Astrocyte (in vitro differentiated cells and primary cell): ENCODE data around the gene SLC25A47. TPM values are rescaled to one million over a fixed set of nuclear protein-coding genes. Genes with fewer than 3 reads are reported as not detected.

ENCODE experiments used
- DNase-seq: peaks from one replicate; pipeline ENCODE4 v3.0.0-alpha.2; 2010; ENCODE audit warnings: low read depth
- FAIRE-seq: peaks from 2 replicates; lab custom pipeline; 2011; peaks lifted over from hg19 to GRCh38; lab: Jason Lieb, UNC
- H2AFZ ChIP-seq: 2 replicates; pipeline ENCODE4 v1.6.0; 2012; ENCODE audit warnings: low read depth, low read length, inconsistent platforms
- H3K27ac ChIP-seq: 2 replicates; pipeline ENCODE4 v1.5.1; 2011; ENCODE audit warnings: low read depth, low read length, inconsistent platforms
- H3K27me3 ChIP-seq: 2 replicates; pipeline ENCODE4 v1.6.0; 2011; ENCODE audit warnings: low read length, inconsistent platforms; ENCODE audit not compliant: insufficient read depth
- H3K36me3 ChIP-seq: 2 replicates; pipeline ENCODE4 v1.5.1; 2011; ENCODE audit warnings: low read length, inconsistent platforms; ENCODE audit not compliant: insufficient read depth
- H3K4me1 ChIP-seq: 2 replicates; pipeline ENCODE4 v1.5.1; 2011; ENCODE audit warnings: low read length, inconsistent platforms; ENCODE audit not compliant: insufficient read depth
- H3K4me2 ChIP-seq: 2 replicates; pipeline ENCODE4 v1.6.0; 2012; ENCODE audit warnings: low read length, inconsistent platforms
- H3K4me3 ChIP-seq: 2 replicates; pipeline ENCODE4 v1.5.1; 2011; ENCODE audit warnings: low read depth, mild to moderate bottlenecking, low read length, inconsistent platforms; ENCODE audit not compliant: insufficient read depth
- H3K79me2 ChIP-seq: 2 replicates; pipeline ENCODE4 v1.6.0; 2012; ENCODE audit warnings: mild to moderate bottlenecking, low read length, inconsistent platforms; ENCODE audit not compliant: insufficient read depth
- H3K9ac ChIP-seq: 2 replicates; pipeline ENCODE4 v1.6.0; 2012; ENCODE audit warnings: mild to moderate bottlenecking, low read length, inconsistent platforms
- H3K9me3 ChIP-seq: 2 replicates; pipeline ENCODE4 v1.5.1; 2012; ENCODE audit warnings: low read depth, mild to moderate bottlenecking, low read length, inconsistent platforms; ENCODE audit not compliant: insufficient read depth
- H4K20me1 ChIP-seq: 2 replicates; pipeline ENCODE4 v1.6.0; 2012; ENCODE audit warnings: low read length, inconsistent platforms; ENCODE audit not compliant: insufficient read depth
- H3K27ac Mint-ChIP-seq: one replicate; pipeline ENCODE4 v1.8.0; 2021; ENCODE audit warnings: mild to moderate bottlenecking, mixed read lengths; ENCODE audit not compliant: unreplicated experiment
- H3K27me3 Mint-ChIP-seq: one replicate; pipeline ENCODE4 v1.8.0; 2021; ENCODE audit warnings: low read depth, mixed read lengths; ENCODE audit not compliant: unreplicated experiment
- H3K36me3 Mint-ChIP-seq: one replicate; pipeline ENCODE4 v1.8.0; 2021; ENCODE audit warnings: low read depth, mixed read lengths; ENCODE audit not compliant: unreplicated experiment
- H3K4me1 Mint-ChIP-seq: one replicate; pipeline ENCODE4 v1.8.0; 2021; ENCODE audit warnings: low read depth, mixed read lengths; ENCODE audit not compliant: unreplicated experiment
- H3K4me3 Mint-ChIP-seq: one replicate; pipeline ENCODE4 v1.8.0; 2021; ENCODE audit warnings: mild to moderate bottlenecking, moderate library complexity, mixed read lengths; ENCODE audit not compliant: unreplicated experiment
- H3K9me3 Mint-ChIP-seq: one replicate; pipeline ENCODE4 v1.8.0; 2021; ENCODE audit warnings: mild to moderate bottlenecking, mixed read lengths; ENCODE audit not compliant: unreplicated experiment
- EZH2 ChIP-seq: IDR thresholded peaks from 2 replicates; pipeline ENCODE4 v1.6.1; 2012; ENCODE audit warnings: mild to moderate bottlenecking, low read length, inconsistent platforms; ENCODE audit not compliant: insufficient read depth
- total RNA-seq: library from RNA; stranded (reverse); gene quantifications from 2 replicates; pipeline ENCODE4 v1.2.1, GENCODE V29; 2021
- TF ChIP-seq, protein P1 (sequence below): IDR thresholded peaks from 2 replicates; pipeline ENCODE4 v1.5.1; 2011; ENCODE audit warnings: low read depth, mild to moderate bottlenecking, inconsistent platforms, low read length, moderate library complexity; ENCODE audit not compliant: insufficient read depth

SLC25A47 gene
- total RNA-seq, 1 donor from 2014 or later = not detected

DNA sequence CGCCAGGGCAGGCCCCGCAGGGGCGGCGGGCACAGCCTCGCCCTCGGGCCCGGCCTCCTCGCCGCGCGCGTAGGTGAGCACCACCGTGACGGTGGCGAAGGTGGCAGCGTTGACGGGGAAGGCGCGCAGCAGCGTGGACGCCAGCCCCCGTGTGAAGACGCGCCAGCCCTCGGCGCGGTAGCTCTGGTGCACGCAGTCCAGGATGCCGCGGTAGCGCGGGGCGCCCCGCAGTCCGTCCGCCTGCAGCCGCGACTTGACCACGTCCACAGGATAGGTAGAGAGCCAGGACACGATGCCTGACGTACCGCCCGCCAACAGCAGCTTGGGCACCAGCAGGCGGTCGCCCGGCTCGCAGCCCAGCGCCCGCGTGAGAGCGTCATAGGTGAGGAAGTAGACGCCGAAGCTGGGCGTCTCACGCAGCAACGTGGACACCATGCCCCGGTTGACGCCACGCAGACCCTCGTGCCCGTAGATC is 30.8 kb upstream of the SLC25A47 start:
- no peak overlapping the region for H3K27ac ChIP-seq
- peaks cover 5% of the 10 kb centered on the region for H3K4me1 ChIP-seq
- no peak for TF ChIP-seq EZH2
- TF ChIP-seq, protein P1, sequence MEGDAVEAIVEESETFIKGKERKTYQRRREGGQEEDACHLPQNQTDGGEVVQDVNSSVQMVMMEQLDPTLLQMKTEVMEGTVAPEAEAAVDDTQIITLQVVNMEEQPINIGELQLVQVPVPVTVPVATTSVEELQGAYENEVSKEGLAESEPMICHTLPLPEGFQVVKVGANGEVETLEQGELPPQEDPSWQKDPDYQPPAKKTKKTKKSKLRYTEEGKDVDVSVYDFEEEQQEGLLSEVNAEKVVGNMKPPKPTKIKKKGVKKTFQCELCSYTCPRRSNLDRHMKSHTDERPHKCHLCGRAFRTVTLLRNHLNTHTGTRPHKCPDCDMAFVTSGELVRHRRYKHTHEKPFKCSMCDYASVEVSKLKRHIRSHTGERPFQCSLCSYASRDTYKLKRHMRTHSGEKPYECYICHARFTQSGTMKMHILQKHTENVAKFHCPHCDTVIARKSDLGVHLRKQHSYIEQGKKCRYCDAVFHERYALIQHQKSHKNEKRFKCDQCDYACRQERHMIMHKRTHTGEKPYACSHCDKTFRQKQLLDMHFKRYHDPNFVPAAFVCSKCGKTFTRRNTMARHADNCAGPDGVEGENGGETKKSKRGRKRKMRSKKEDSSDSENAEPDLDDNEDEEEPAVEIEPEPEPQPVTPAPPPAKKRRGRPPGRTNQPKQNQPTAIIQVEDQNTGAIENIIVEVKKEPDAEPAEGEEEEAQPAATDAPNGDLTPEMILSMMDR = no peak
- no peak overlapping the region for H3K27ac Mint-ChIP-seq
- no peak overlapping the region for H2AFZ ChIP-seq
- DNase-seq (no peak), FAIRE-seq (no peak)
- peaks cover 29% of the 10 kb centered on the region for H4K20me1 ChIP-seq
- H3K27me3 ChIP-seq = no peaks in the 10 kb centered on the region
- H3K4me3 ChIP-seq = no peak overlapping the region
- H3K4me1 Mint-ChIP-seq = peaks cover 4% of the 10 kb centered on the region
- H3K79me2 ChIP-seq = no peaks in the 10 kb centered on the region
- H3K27me3 Mint-ChIP-seq = no peaks in the 10 kb centered on the region
- no peak overlapping the region for H3K4me2 ChIP-seq
- no peak overlapping the region for H3K4me3 Mint-ChIP-seq
- no peaks in the 10 kb centered on the region for H3K36me3 ChIP-seq
- H3K9me3 ChIP-seq = no peaks in the 10 kb centered on the region
- H3K9me3 Mint-ChIP-seq = no peaks in the 10 kb centered on the region
- H3K9ac ChIP-seq = no peak overlapping the region
- peaks cover 9% of the 10 kb centered on the region for H3K36me3 Mint-ChIP-seq

DNA sequence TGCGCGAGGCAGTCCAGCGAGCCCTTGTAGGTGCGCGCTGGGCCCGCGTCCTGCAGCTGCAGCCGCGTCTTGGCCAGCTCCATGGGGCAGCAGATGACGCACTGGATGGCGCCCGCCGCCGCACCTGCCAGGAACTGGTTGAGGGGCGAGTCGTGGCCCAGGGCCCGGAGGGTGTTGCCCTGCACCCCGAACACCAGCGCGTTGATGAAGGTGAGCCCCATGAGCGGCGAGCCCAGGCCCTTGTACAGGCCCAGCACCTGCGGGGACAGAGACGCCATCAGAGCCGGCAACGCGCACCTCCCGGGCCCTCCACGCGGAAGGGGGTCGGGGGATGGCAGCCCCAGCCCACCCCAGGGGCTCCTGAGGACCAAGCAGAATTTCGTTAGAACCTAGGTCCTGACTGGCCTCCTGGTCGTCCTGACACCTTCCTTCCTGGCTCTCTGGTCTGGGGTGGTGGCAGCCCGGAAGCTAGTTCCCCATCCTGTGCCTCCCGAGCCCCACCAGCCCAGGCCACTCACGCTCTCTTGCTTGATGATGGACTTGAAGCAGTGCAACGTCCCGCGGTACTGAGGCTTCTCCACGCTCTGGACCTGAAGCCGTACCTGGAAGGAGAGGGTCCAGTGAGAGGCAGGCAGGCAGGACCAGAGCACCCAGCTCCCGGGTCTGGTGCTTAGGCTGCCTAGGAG is 30.2 kb upstream of the SLC25A47 start:
- DNase-seq (no peak), FAIRE-seq (no peak)
- Histone ChIP-seq H3K27me3 (no peaks in the 10 kb centered on the region), H3K4me3 (no peak overlapping the region), H2AFZ (no peak overlapping the region), H4K20me1 (peaks cover 35% of the 10 kb centered on the region), H3K9me3 (no peaks in the 10 kb centered on the region), H3K36me3 (no peaks in the 10 kb centered on the region), H3K27ac (no peak overlapping the region), H3K4me1 (peaks cover 11% of the 10 kb centered on the region), H3K79me2 (no peaks in the 10 kb centered on the region), H3K9ac (no peak overlapping the region), H3K4me2 (no peak overlapping the region)
- Mint-ChIP-seq H3K36me3 (peaks cover 9% of the 10 kb centered on the region), H3K9me3 (no peaks in the 10 kb centered on the region), H3K4me1 (peaks cover 5% of the 10 kb centered on the region), H3K4me3 (no peak overlapping the region), H3K27ac (no peak overlapping the region), H3K27me3 (no peaks in the 10 kb centered on the region)
- TF ChIP-seq EZH2 = no peak
- TF ChIP-seq, protein P1 = no peak
